GM12874 (cell line): ENCODE data around the gene UBD.

ENCODE experiments used
- TF ChIP-seq, protein P1 (sequence below): IDR thresholded peaks from 2 replicates; pipeline ENCODE4 v1.5.1; 2011; ENCODE audit warnings: low read depth, mild to moderate bottlenecking, control low read depth, low read length, moderate library complexity; ENCODE audit not compliant: insufficient read depth

Gene UBD

DNA sequence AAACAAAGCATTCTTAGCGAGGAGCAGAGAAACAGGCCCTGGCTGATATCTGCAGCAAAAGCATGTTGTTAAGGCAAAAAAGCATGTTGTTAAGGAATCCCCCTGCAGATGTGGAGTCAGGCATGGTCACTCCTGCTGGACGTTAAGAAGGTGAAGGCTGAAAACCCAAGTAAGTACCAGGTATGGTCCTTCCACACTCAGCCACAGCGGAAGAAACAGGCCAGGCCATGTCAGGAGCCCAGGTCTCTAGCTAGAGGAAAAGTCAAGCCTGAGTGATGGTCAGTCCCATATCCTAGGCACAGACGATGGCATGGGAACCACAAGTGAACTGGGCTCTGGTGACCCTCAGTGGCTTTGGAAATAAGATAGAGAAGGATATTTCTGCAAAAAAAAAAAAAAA lies 39.3 kb downstream of the UBD start:
- TF ChIP-seq, protein P1, sequence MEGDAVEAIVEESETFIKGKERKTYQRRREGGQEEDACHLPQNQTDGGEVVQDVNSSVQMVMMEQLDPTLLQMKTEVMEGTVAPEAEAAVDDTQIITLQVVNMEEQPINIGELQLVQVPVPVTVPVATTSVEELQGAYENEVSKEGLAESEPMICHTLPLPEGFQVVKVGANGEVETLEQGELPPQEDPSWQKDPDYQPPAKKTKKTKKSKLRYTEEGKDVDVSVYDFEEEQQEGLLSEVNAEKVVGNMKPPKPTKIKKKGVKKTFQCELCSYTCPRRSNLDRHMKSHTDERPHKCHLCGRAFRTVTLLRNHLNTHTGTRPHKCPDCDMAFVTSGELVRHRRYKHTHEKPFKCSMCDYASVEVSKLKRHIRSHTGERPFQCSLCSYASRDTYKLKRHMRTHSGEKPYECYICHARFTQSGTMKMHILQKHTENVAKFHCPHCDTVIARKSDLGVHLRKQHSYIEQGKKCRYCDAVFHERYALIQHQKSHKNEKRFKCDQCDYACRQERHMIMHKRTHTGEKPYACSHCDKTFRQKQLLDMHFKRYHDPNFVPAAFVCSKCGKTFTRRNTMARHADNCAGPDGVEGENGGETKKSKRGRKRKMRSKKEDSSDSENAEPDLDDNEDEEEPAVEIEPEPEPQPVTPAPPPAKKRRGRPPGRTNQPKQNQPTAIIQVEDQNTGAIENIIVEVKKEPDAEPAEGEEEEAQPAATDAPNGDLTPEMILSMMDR = no peak

- TF ChIP-seq, protein P1 = no peak
These were observed 40.1 kb downstream of the UBD start for GRCh38 chr6:29519291-29520010.

DNA sequence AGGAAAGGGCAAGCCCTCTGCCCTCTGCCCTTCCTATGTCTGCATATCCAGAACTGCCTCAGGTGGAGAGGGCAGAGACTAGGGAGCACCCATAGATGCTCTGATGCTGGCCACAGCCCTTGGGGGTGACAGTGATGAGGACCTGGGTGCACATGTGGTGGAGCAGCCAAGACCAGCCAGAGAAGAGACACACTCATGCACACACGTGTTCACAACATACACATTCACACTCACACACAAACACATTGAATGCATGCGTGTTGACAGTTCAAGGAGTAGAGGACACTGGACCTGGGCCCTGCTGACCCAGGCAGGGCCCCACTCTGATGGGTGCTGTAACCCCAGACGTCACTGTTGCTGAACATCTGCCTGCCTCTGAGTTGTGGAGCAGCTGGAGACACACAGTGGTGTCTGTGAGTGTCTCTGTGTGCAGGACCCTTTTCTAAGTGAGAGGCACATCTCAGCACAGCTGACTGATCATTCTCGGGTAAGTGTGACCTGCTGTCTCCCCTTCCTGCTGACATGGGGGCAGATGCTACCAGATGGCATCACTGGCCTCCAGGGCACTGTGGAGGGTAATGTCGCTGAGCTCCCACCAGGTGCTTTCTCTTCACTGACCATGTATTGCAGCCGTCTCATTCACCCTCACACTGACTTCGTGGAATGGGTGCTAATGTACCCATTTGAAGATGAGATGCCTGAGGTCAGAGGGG lies 41.6 kb downstream of the UBD start:
- TF ChIP-seq, protein P1 = no peak

DNA sequence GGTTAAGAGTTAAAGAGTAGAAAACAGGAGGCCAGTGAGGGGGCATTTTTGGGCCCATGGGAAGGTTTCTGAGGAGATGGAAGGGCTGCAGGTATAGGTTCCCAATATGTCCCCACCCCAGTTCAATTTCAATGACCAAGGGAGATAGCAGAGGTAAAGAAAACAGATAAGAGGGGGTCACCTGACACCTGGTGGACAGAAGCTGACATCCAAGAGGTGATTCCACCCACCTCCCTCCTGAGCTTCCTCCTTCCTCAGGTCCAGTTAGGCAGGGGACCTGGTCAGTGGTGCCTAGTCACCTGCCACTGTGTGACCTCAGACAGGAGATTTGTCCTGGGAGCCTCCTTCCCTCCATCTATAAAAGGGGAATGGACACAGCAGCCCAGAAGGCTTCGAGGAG lies 42.3 kb downstream of the UBD start:
- TF ChIP-seq, protein P1 = no peak

- TF ChIP-seq, protein P1 = no peak
These were observed 43.4 kb downstream of the UBD start for GRCh38 chr6:29516108-29516507.

GRCh38 chr6:29510746-29511300 lies 48.7 kb downstream of the UBD start:
- TF ChIP-seq, protein P1 = no peak

DNA sequence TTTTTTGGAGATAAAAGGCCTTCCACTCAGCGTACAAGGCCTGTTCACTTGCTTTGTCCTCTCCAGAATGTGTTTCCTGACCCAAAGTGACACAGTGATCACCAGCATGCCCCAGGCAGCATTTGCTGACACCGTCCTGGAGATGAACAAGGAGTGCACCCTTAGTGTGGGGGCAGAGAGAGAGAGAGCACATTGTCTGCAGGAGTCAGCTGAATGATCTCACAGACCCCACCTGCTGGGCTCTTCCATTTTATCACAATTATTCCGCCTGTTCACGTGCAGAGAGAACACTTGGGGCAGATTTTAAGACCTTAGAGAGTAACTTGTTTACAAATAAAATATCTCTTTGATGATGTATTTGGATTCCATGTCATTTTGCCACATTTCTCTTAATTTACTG lies 49.3 kb downstream of the UBD start:
- TF ChIP-seq, protein P1 = no peak
